NCI-H146 treated with DMSO at 0.1 percent for 48 hours (cell line): ENCODE data around the gene CHKB.

Experiments used
- DNase-seq: peaks from one replicate; lab custom pipeline; 2025; ENCODE audit not compliant: unreplicated experiment; lab: John Stamatoyannopoulos, UW

Gene CHKB

GRCh38 chr22:50532824-50533796 lies 49.5 kb downstream of the CHKB start:
- DNase-seq, result no peak

- DNase-seq, result no peak
Observed at GRCh38 chr22:50531962-50532674, 50.5 kb downstream of the CHKB start.

GRCh38 chr22:50531546-50531961 lies 51.1 kb downstream of the CHKB start:
- DNase-seq, result no peak

- DNase-seq, result no peak
Observed at GRCh38 chr22:50530877-50531545, 51.6 kb downstream of the CHKB start.

- no peak for DNase-seq
Observed at GRCh38 chr22:50530580-50530876, 52.1 kb downstream of the CHKB start.

GRCh38 chr22:50529897-50530579 lies 52.6 kb downstream of the CHKB start, which contains the start of gene TYMP:
Gene TYMP, minus strand, starts transcription at chr22:50530012. Its CDS starts 303 bp downstream, at chr22:50529709.
- DNase-seq, result no peak

- DNase-seq, result no peak
Observed at GRCh38 chr22:50529416-50529896, 53.2 kb downstream of the CHKB start.
